GM21825 (cell line): ENCODE data around the gene OGFR.

ENCODE experiments used
- ATAC-seq: cut with Tn5 transposase; IDR thresholded peaks from one replicate; pipeline ENCODE4 v1.9.1; 2021; ENCODE audit warnings: mild to moderate bottlenecking, moderate library complexity; ENCODE audit not compliant: unreplicated experiment

Gene OGFR

GRCh38 chr20:62824476-62825332 lies 20.1 kb downstream of the OGFR start:
- no peak for ATAC-seq

GRCh38 chr20:62825333-62825985 lies 20.8 kb downstream of the OGFR start:
- no peak for ATAC-seq

- ATAC-seq = no peak
Measured at GRCh38 chr20:62825986-62826645, 21.5 kb downstream of the OGFR start.

- no peak for ATAC-seq
Measured at GRCh38 chr20:62826646-62827310, 22.1 kb downstream of the OGFR start.

GRCh38 chr20:62827311-62828038 lies 22.8 kb downstream of the OGFR start:
- no peak for ATAC-seq

- ATAC-seq = no peak
Measured at GRCh38 chr20:62828051-62828450, 23.4 kb downstream of the OGFR start.

- no peak for ATAC-seq
Measured at GRCh38 chr20:62828511-62829230, 24.0 kb downstream of the OGFR start.

- ATAC-seq = no peak
Measured at GRCh38 chr20:62829231-62830230, 24.9 kb downstream of the OGFR start.

GRCh38 chr20:62830251-62830650 lies 25.6 kb downstream of the OGFR start:
- no peak for ATAC-seq

GRCh38 chr20:62830821-62831220 lies 26.2 kb downstream of the OGFR start:
- ATAC-seq = no peak

- no peak for ATAC-seq
Measured at GRCh38 chr20:62831361-62831788, 26.7 kb downstream of the OGFR start.

GRCh38 chr20:62831854-62832211 lies 27.2 kb downstream of the OGFR start:
- no peak for ATAC-seq

- peak; percentile 52 for ATAC-seq
Measured at GRCh38 chr20:62832212-62832922, 27.7 kb downstream of the OGFR start.

- peak; percentile 15 for ATAC-seq
Measured at GRCh38 chr20:62832951-62833391, 28.3 kb downstream of the OGFR start.

- ATAC-seq = no peak
Measured at GRCh38 chr20:62834967-62835730, 30.5 kb downstream of the OGFR start.

- no peak for ATAC-seq
Measured at GRCh38 chr20:62835931-62836861, 31.6 kb downstream of the OGFR start.
